HCT116 (cell line): ENCODE results near the gene TM7SF3. TPM values are rescaled to one million over a fixed set of nuclear protein-coding genes. Genes with fewer than 3 reads are reported as not detected.

Experiments used
- ATAC-seq: fragments of 200-7000 bp; cut with Tn5 transposase; 2 replicates; pipeline ENCODE4 v1.9.1; 2020; ENCODE audit warnings: mild to moderate bottlenecking, moderate library complexity
- BruUV-seq: library from RNA; stranded (reverse); fragments of 400-500 nt; replicated peaks from 2 replicates; lab custom pipeline; 2021; lab: Mats Ljungman, UMichigan
- CTCF ChIA-PET: fragments of 300-600 bp; sonication (Branson Sonifier 250); formaldehyde crosslinking; loops from one replicate; lab custom pipeline; 2021; ENCODE audit warnings: antibody characterized with exemption; lab: Charles Lee
- POLR2A ChIA-PET: fragments of 300-600, 350-600 bp; sonication (Branson Sonifier 250); formaldehyde crosslinking; loops from one replicate; lab custom pipeline; 2021; ENCODE audit warnings: antibody characterized with exemption; lab: Charles Lee
- RAD21 ChIA-PET, 2 experiments: fragments of 300-600 bp; sonication (Branson Sonifier 250); formaldehyde crosslinking; loops; one replicate each; lab custom pipeline; 2023; ENCODE audit warnings: low total read pairs in 2 of 2; ENCODE audit not compliant: uncharacterized antibody in 2 of 2, unreplicated experiment in 2 of 2, low non-redundant PET in 1 of 2; lab: Charles Lee
- DNase-seq: peaks from one replicate; pipeline ENCODE4 v3.0.0-alpha.2; 2010; ENCODE audit warnings: low read depth, low spot score
- H2AFZ ChIP-seq: fragments of 200-600 bp; shearing (Covaris generic), sonication (generic); 2 replicates; pipeline ENCODE4 v1.6.1; 2017; ENCODE audit warnings: low read depth, mixed run types, mixed read lengths, antibody characterized with exemption, low read length; ENCODE audit not compliant: poor library complexity, severe bottlenecking
- H3K27ac ChIP-seq: 2 replicates; pipeline ENCODE4 v1.5.1; 2012; ENCODE audit warnings: low read depth, low read length
- H3K27me3 ChIP-seq: fragments of 200-600 bp; sonication (generic); 2 replicates; pipeline ENCODE4 v1.6.1; 2016; ENCODE audit warnings: mixed run types, low read length, mixed read lengths; ENCODE audit not compliant: insufficient read depth
- H3K36me3 ChIP-seq, 2 experiments: fragments of 200-500 bp in 1 of 2; fragments of 200-600 bp in 1 of 2; sonication (Bioruptor generic) in 1 of 2; sonication (generic) in 1 of 2; 2 replicates each; pipeline versions ENCODE4 v1.5.1 to v1.6.1; 2014 to 2016; ENCODE audit warnings: low read length in 2 of 2, inconsistent platforms in 1 of 2, mixed read lengths in 1 of 2, mixed run types in 1 of 2; ENCODE audit not compliant: insufficient read depth in 2 of 2, control insufficient read depth in 1 of 2
- H3K4me1 ChIP-seq, 2 experiments: fragments of 200-600 bp in 1 of 2; sonication (generic) in 1 of 2; 2 replicates each; pipeline versions ENCODE4 v1.5.1 to v1.6.1; 2012 to 2017; ENCODE audit warnings: low read length in 2 of 2, inconsistent platforms in 1 of 2, mild to moderate bottlenecking in 1 of 2, mixed read lengths in 1 of 2, mixed run types in 1 of 2, moderate library complexity in 1 of 2; ENCODE audit not compliant: insufficient read depth in 2 of 2, control insufficient read depth in 1 of 2
- H3K4me2 ChIP-seq: fragments of 200-600 bp; sonication (generic); 2 replicates; pipeline ENCODE4 v1.6.1; 2017; ENCODE audit warnings: mixed run types, low read length, mixed read lengths
- H3K4me3 ChIP-seq, 2 experiments: fragments of 200-600 bp in 1 of 2; sonication (generic) in 1 of 2; replicated peaks in 1 of 2; 2 replicates each; pipeline ENCODE4 v1.5.1; 2011 to 2016; ENCODE audit warnings: low read length in 2 of 2, control low read depth in 1 of 2, low read depth in 1 of 2, mild to moderate bottlenecking in 1 of 2, mixed read lengths in 1 of 2, mixed run types in 1 of 2
- H3K79me2 ChIP-seq: fragments of 200-600 bp; sonication (generic); 2 replicates; pipeline ENCODE4 v1.6.1; 2017; ENCODE audit warnings: mild to moderate bottlenecking, mixed run types, low read length, moderate library complexity, mixed read lengths; ENCODE audit not compliant: insufficient read depth
- H3K9ac ChIP-seq: fragments of 200-600 bp; sonication (generic); 2 replicates; pipeline ENCODE4 v1.6.1; 2016; ENCODE audit warnings: low read length, mixed read lengths
- H3K9me2 ChIP-seq: fragments of 200-600 bp; sonication (generic), shearing (Covaris generic); 2 replicates; pipeline ENCODE4 v1.6.1; 2017; ENCODE audit warnings: mixed run types, mild to moderate bottlenecking, moderate library complexity; ENCODE audit not compliant: insufficient read depth
- H3K9me3 ChIP-seq, 2 experiments: fragments of 200-500 bp in 1 of 2; fragments of 200-600 bp in 1 of 2; sonication (Bioruptor generic) in 1 of 2; sonication (generic) in 1 of 2; 2 replicates each; pipeline ENCODE4 v1.6.1; 2014 to 2017; ENCODE audit warnings: low read length in 2 of 2, mixed read lengths in 2 of 2, inconsistent platforms in 1 of 2, low read depth in 1 of 2, mild to moderate bottlenecking in 1 of 2, mixed run types in 1 of 2, moderate library complexity in 1 of 2; ENCODE audit not compliant: control insufficient read depth in 1 of 2, insufficient read depth in 1 of 2
- H4K20me1 ChIP-seq: fragments of 200-600 bp; sonication (generic), shearing (Covaris generic); 2 replicates; pipeline ENCODE4 v1.6.1; 2017; ENCODE audit warnings: mixed run types, mild to moderate bottlenecking, moderate library complexity; ENCODE audit not compliant: insufficient read depth
- CBX3 ChIP-seq: IDR thresholded peaks from 2 replicates; pipeline ENCODE4 v1.6.1; 2012; ENCODE audit warnings: low read depth
- CEBPB ChIP-seq: IDR thresholded peaks from 2 replicates; pipeline ENCODE4 v1.6.1; 2012; ENCODE audit warnings: low read depth
- CTCF ChIP-seq, 3 experiments: fragments of 200-600 bp in 1 of 3; sonication (generic) in 1 of 3; IDR thresholded peaks in 2 of 3; conservative IDR thresholded peaks in 1 of 3; 2 replicates each; pipeline ENCODE4 v1.5.1; 2012 to 2017; ENCODE audit warnings: low read depth in 2 of 3, low read length in 2 of 3, antibody characterized with exemption in 1 of 3, borderline replicate concordance in 1 of 3, control low read depth in 1 of 3, mild to moderate bottlenecking in 1 of 3, mixed read lengths in 1 of 3, mixed run types in 1 of 3, moderate library complexity in 1 of 3; ENCODE audit not compliant: insufficient read depth in 1 of 3
- EGR1 ChIP-seq: IDR thresholded peaks from 2 replicates; pipeline ENCODE4 v1.6.1; 2012; ENCODE audit warnings: low read depth
- ELF1 ChIP-seq: IDR thresholded peaks from 2 replicates; pipeline ENCODE4 v1.6.1; 2012; ENCODE audit warnings: low read depth, borderline replicate concordance
- EZH2 ChIP-seq: fragments of 200-600 bp; sonication (generic); IDR thresholded peaks from 2 replicates; pipeline ENCODE4 v1.6.1; 2017; ENCODE audit warnings: antibody characterized with exemption, mixed run types
- EZH2phosphoT487 ChIP-seq: fragments of 200-600 bp; IDR thresholded peaks from 2 replicates; pipeline ENCODE4 v1.6.1; 2018; ENCODE audit warnings: antibody characterized with exemption, borderline replicate concordance
- FOSL1 ChIP-seq: IDR thresholded peaks from 2 replicates; pipeline ENCODE4 v1.6.1; 2012; ENCODE audit warnings: low read depth
- JUND ChIP-seq: IDR thresholded peaks from 2 replicates; pipeline ENCODE4 v1.6.1; 2012
- POLR2A ChIP-seq: IDR thresholded peaks from 2 replicates; pipeline ENCODE4 v1.7.0; 2011; ENCODE audit warnings: borderline replicate concordance; ENCODE audit not compliant: insufficient read depth, insufficient read length; ENCODE audit errors: extremely low read depth
- RAD21 ChIP-seq: IDR thresholded peaks from 2 replicates; pipeline ENCODE4 v1.6.1; 2012; ENCODE audit warnings: low read depth, mild to moderate bottlenecking
- SIN3A ChIP-seq: IDR thresholded peaks from 2 replicates; pipeline ENCODE4 v1.6.1; 2012; ENCODE audit warnings: low read depth
- SP1 ChIP-seq: IDR thresholded peaks from 2 replicates; pipeline ENCODE4 v1.6.1; 2012; ENCODE audit warnings: low read depth
- YY1 ChIP-seq: IDR thresholded peaks from 2 replicates; pipeline ENCODE4 v1.6.1; 2011; ENCODE audit warnings: low read length, low read depth, moderate library complexity, mild to moderate bottlenecking; ENCODE audit not compliant: insufficient replicate concordance; ENCODE audit errors: extremely low read depth
- ZNF274 ChIP-seq: fragments of 200-500 bp; sonication (Bioruptor generic); IDR thresholded peaks from 2 replicates; pipeline ENCODE4 v1.6.1; 2014; ENCODE audit warnings: mild to moderate bottlenecking, low read depth, low read length, inconsistent platforms
- intact Hi-C: fragments of 100-400 bp; cut with micrococcal nuclease; formaldehyde crosslinking; loops from 2 replicates; pipeline ENCODE4 v1.10.0; 2022
- total RNA-seq: library from RNA; stranded (reverse); gene quantifications from one replicate; pipeline ENCODE4 v1.2.1, GENCODE V29; 2021; ENCODE audit not compliant: unreplicated experiment
- TF ChIP-seq, protein P1 (sequence below): IDR thresholded peaks from 2 replicates; pipeline ENCODE4 v1.6.1; 2012
- TF ChIP-seq, protein P2 (sequence below): IDR thresholded peaks from 2 replicates; pipeline ENCODE4 v1.6.1; 2012; ENCODE audit warnings: low read depth

Gene TM7SF3
- total RNA-seq, 1 experiment from 2014 or later: 46.5 TPM

DNA sequence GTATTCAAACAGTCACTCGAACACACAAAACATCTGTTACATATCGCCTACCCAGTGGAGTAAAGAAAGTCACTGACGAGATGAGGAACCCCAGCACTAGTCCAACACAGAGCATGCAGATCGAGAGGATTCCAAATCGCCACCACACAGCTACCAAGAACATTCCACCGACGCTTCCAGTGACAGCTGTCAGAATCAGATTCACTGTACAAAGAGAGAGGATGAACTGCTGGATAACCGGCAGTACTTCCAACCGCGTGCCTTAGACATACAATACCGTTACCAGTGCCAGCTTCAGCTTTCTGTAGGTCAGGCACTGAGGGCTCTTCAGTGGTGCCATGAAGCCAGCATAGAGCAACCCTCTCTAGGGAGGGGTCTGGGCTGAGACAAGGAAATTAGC lies 34.5 kb downstream of the TM7SF3 start:
- Histone ChIP-seq H3K4me3 (no peak overlapping the region), H3K27ac (no peak overlapping the region), H3K9ac (no peak overlapping the region), H3K9me2 (no peaks in the 10 kb centered on the region), H3K79me2 (no peaks in the 10 kb centered on the region; the same call in 1 of the 2 replicates), H3K27me3 (no peaks in the 10 kb centered on the region), H3K4me1 (no peaks in the 10 kb centered on the region), H3K4me2 (no peak overlapping the region), H3K9me3 (no peaks in the 10 kb centered on the region), H2AFZ (no peak overlapping the region), H4K20me1 (no peaks in the 10 kb centered on the region), H3K36me3 (peaks cover 0 to 5% of the 10 kb centered on the region in 2 experiments; a peak in 1 of 4 replicates)
- RAD21 ChIA-PET: no interaction called here
- TF ChIP-seq FOSL1 (no peak), ZNF274 (no peak), CTCF (IDR thresholded peaks at IDR 0.05 in 2 of 3, conservative IDR thresholded peaks at IDR 0.05 in 1 of 3; ENCODE audit: borderline replicate concordance in 1 of 3, insufficient read depth in 1 of 3, low read depth in 2 of 3, low read length in 2 of 3) (no peak), ELF1 (no peak), RAD21 (no peak), SIN3A (no peak), EZH2 (no peak), EZH2phosphoT487 (no peak), SP1 (no peak), POLR2A (no peak), CBX3 (no peak), JUND (no peak), CEBPB (no peak), EGR1 (no peak), YY1 (no peak)
- TF ChIP-seq, protein P1, sequence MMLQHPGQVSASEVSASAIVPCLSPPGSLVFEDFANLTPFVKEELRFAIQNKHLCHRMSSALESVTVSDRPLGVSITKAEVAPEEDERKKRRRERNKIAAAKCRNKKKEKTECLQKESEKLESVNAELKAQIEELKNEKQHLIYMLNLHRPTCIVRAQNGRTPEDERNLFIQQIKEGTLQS: no peak
- TF ChIP-seq, protein P2, sequence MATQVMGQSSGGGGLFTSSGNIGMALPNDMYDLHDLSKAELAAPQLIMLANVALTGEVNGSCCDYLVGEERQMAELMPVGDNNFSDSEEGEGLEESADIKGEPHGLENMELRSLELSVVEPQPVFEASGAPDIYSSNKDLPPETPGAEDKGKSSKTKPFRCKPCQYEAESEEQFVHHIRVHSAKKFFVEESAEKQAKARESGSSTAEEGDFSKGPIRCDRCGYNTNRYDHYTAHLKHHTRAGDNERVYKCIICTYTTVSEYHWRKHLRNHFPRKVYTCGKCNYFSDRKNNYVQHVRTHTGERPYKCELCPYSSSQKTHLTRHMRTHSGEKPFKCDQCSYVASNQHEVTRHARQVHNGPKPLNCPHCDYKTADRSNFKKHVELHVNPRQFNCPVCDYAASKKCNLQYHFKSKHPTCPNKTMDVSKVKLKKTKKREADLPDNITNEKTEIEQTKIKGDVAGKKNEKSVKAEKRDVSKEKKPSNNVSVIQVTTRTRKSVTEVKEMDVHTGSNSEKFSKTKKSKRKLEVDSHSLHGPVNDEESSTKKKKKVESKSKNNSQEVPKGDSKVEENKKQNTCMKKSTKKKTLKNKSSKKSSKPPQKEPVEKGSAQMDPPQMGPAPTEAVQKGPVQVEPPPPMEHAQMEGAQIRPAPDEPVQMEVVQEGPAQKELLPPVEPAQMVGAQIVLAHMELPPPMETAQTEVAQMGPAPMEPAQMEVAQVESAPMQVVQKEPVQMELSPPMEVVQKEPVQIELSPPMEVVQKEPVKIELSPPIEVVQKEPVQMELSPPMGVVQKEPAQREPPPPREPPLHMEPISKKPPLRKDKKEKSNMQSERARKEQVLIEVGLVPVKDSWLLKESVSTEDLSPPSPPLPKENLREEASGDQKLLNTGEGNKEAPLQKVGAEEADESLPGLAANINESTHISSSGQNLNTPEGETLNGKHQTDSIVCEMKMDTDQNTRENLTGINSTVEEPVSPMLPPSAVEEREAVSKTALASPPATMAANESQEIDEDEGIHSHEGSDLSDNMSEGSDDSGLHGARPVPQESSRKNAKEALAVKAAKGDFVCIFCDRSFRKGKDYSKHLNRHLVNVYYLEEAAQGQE: no peak
- intact Hi-C loops: no loop called here
- POLR2A ChIA-PET: no interaction called here
- ATAC-seq (no peak), DNase-seq (no peak)
- BruUV-seq: no TSS peak
- CTCF ChIA-PET: no interaction called here
